PC-9 (cell line): ENCODE results near the gene PROZ.

Experiments used
- EZH2 ChIP-seq: fragments of 200-600 bp; sonication (generic); IDR thresholded peaks from 2 replicates; pipeline ENCODE4 v1.8.0; 2017; ENCODE audit warnings: antibody characterized with exemption, low read depth
- TF ChIP-seq, protein P1 (sequence below): fragments of 200-600 bp; sonication (generic); conservative IDR thresholded peaks from 2 replicates; pipeline ENCODE4 v1.6.1; 2017; ENCODE audit warnings: mixed run types, antibody characterized with exemption, mild to moderate bottlenecking, moderate library complexity

DNA sequence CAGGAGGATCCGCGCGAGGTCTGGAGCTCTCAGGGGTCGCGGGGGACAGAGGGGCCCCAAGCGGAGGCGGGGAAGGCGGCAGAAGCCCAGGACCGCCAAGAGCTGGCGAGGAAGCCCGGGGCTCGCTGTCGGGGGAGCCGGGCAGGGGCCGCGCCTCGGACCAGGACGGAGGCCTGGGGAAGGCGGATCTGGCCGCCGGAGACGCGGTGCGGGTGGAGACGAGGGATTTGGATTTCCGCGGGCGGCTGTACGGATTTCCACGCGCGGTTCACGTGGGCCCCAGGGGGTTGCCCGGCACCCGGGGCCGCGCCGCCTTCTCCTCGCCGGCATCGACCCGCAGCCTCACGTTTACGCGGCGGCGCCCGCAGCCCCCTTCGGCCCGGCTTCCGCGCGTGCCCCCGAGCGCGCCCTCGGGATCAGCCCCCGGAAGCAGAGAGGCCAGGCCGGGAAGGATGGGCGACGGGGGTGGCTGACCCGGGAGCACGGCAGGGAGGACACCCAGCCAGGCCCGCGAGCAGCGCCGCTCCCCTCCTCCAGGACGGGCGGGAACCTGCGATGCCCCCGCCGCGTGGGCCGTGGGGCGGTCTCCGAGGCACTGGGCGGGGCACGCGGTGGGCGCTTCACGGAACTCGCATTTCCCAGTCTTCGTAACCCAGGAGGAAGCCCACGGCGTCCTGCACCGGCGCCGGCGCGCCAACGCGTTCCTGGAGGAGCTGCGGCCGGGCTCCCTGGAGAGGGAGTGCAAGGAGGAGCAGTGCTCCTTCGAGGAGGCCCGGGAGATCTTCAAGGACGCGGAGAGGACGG lies 48.2 kb upstream of the PROZ start:
- TF ChIP-seq, protein P1, sequence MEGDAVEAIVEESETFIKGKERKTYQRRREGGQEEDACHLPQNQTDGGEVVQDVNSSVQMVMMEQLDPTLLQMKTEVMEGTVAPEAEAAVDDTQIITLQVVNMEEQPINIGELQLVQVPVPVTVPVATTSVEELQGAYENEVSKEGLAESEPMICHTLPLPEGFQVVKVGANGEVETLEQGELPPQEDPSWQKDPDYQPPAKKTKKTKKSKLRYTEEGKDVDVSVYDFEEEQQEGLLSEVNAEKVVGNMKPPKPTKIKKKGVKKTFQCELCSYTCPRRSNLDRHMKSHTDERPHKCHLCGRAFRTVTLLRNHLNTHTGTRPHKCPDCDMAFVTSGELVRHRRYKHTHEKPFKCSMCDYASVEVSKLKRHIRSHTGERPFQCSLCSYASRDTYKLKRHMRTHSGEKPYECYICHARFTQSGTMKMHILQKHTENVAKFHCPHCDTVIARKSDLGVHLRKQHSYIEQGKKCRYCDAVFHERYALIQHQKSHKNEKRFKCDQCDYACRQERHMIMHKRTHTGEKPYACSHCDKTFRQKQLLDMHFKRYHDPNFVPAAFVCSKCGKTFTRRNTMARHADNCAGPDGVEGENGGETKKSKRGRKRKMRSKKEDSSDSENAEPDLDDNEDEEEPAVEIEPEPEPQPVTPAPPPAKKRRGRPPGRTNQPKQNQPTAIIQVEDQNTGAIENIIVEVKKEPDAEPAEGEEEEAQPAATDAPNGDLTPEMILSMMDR, result no peak
- TF ChIP-seq EZH2, result no peak
